Gastroesophageal sphincter (tissue), 3 donors: ENCODE data around the gene TMEM120B.

Source experiments
- EP300 ChIP-seq: sonication (generic); formaldehyde crosslinking; IDR thresholded peaks from one replicate; pipeline ENCODE4 v1.6.1; 2017; ENCODE audit warnings: antibody characterized with exemption, mild to moderate bottlenecking
- TF ChIP-seq, protein P1 (sequence below), 4 experiments: fragments of 200-600 bp in 2 of 4; fragments of 450-650 bp in 2 of 4; sonication (generic) in 1 of 4; IDR thresholded peaks; one replicate each; pipeline ENCODE4 v1.5.1; 2017 to 2019; ENCODE audit warnings: antibody characterized with exemption in 4 of 4, mild to moderate bottlenecking in 2 of 4, moderate library complexity in 2 of 4

GRCh38 chr12:121781998-121782979, 69.7 kb downstream of the TMEM120B start:
- TF ChIP-seq EP300: no peak
- TF ChIP-seq, protein P1, sequence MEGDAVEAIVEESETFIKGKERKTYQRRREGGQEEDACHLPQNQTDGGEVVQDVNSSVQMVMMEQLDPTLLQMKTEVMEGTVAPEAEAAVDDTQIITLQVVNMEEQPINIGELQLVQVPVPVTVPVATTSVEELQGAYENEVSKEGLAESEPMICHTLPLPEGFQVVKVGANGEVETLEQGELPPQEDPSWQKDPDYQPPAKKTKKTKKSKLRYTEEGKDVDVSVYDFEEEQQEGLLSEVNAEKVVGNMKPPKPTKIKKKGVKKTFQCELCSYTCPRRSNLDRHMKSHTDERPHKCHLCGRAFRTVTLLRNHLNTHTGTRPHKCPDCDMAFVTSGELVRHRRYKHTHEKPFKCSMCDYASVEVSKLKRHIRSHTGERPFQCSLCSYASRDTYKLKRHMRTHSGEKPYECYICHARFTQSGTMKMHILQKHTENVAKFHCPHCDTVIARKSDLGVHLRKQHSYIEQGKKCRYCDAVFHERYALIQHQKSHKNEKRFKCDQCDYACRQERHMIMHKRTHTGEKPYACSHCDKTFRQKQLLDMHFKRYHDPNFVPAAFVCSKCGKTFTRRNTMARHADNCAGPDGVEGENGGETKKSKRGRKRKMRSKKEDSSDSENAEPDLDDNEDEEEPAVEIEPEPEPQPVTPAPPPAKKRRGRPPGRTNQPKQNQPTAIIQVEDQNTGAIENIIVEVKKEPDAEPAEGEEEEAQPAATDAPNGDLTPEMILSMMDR (IDR thresholded peaks at IDR 0.05): no peak
